Measurements from ENCODE around the gene SOWAHB.

GRCh38 chr4:76939184-76939583, 41.2 kb upstream of the SOWAHB start:
- TF ChIP-seq, protein P1, sequence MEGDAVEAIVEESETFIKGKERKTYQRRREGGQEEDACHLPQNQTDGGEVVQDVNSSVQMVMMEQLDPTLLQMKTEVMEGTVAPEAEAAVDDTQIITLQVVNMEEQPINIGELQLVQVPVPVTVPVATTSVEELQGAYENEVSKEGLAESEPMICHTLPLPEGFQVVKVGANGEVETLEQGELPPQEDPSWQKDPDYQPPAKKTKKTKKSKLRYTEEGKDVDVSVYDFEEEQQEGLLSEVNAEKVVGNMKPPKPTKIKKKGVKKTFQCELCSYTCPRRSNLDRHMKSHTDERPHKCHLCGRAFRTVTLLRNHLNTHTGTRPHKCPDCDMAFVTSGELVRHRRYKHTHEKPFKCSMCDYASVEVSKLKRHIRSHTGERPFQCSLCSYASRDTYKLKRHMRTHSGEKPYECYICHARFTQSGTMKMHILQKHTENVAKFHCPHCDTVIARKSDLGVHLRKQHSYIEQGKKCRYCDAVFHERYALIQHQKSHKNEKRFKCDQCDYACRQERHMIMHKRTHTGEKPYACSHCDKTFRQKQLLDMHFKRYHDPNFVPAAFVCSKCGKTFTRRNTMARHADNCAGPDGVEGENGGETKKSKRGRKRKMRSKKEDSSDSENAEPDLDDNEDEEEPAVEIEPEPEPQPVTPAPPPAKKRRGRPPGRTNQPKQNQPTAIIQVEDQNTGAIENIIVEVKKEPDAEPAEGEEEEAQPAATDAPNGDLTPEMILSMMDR (conservative IDR thresholded peaks at IDR 0.05; ENCODE audit: low read length), result no peak
- no peak for TF ChIP-seq EZH2phosphoT487 (IDR thresholded peaks at IDR 0.05; ENCODE audit: borderline replicate concordance)
